Mucosa of stomach (tissue), 1 donor: ENCODE data around the gene ZNF576.
"Not testable (repeated sequence)": the region's sequence is repeated elsewhere in the genome, so short reads cannot be mapped to it uniquely, and the experiment has no call there.

Source experiments
- H3K27me3 ChIP-seq: one replicate; pipeline ENCODE4 v1.7.0; 2013; ENCODE audit warnings: mild to moderate bottlenecking, low read length; ENCODE audit not compliant: control insufficient read depth, insufficient read depth
- H3K36me3 ChIP-seq: one replicate; pipeline ENCODE4 v1.7.0; 2013; ENCODE audit warnings: low read length; ENCODE audit not compliant: control insufficient read depth, insufficient read depth
- H3K4me1 ChIP-seq: one replicate; pipeline ENCODE4 v1.7.0; 2013; ENCODE audit warnings: mild to moderate bottlenecking, low read length; ENCODE audit not compliant: control insufficient read depth, insufficient read depth
- H3K4me3 ChIP-seq: one replicate; pipeline ENCODE4 v1.7.0; 2013; ENCODE audit warnings: low read length
- H3K9ac ChIP-seq: one replicate; pipeline ENCODE4 v1.7.0; 2013; ENCODE audit warnings: mild to moderate bottlenecking, low read length, moderate library complexity
- H3K9me3 ChIP-seq: one replicate; pipeline ENCODE4 v1.7.0; 2013; ENCODE audit warnings: mild to moderate bottlenecking, low read length, moderate library complexity; ENCODE audit not compliant: control insufficient read depth
- donor health status: Pancreatic carcinoma.

Gene ZNF576

GRCh38 chr19:43594710-43595604 lies 1.4 kb upstream of the ZNF576 start:
- no peaks in the 10 kb centered on the region for H3K9me3 ChIP-seq
- peak overlapping the region; percentile 89 for H3K9ac ChIP-seq
- no peaks in the 10 kb centered on the region for H3K27me3 ChIP-seq
- peaks cover 22% of the 10 kb centered on the region for H3K4me1 ChIP-seq
- peak overlapping the region; percentile 72 for H3K4me3 ChIP-seq
- H3K36me3 ChIP-seq = no peaks in the 10 kb centered on the region

- Histone ChIP-seq H3K4me1 (peaks cover 22% of the 10 kb centered on the region), H3K9ac (peak overlapping the region; percentile 89), H3K27me3 (no peaks in the 10 kb centered on the region), H3K9me3 (no peaks in the 10 kb centered on the region), H3K4me3 (peak overlapping the region; percentile 72), H3K36me3 (no peaks in the 10 kb centered on the region)
These were observed 793 bp upstream of the ZNF576 start for GRCh38 chr19:43595605-43595998.

GRCh38 chr19:43596842-43597461 lies 557 bp downstream of the ZNF576 start:
- Histone ChIP-seq H3K36me3 (no peaks in the 10 kb centered on the region), H3K27me3 (no peaks in the 10 kb centered on the region), H3K4me1 (peaks cover 22% of the 10 kb centered on the region), H3K9me3 (no peaks in the 10 kb centered on the region), H3K9ac (peak overlapping the region; percentile 89), H3K4me3 (peak overlapping the region; percentile 70)

GRCh38 chr19:43597876-43598275 lies 1.5 kb downstream of the ZNF576 start:
- Histone ChIP-seq H3K9me3 (no peaks in the 10 kb centered on the region), H3K4me3 (no peak overlapping the region), H3K9ac (no peak overlapping the region), H3K27me3 (no peaks in the 10 kb centered on the region), H3K36me3 (no peaks in the 10 kb centered on the region), H3K4me1 (peaks cover 22% of the 10 kb centered on the region)

GRCh38 chr19:43598445-43599240 lies 2.2 kb downstream of the ZNF576 start:
- Histone ChIP-seq H3K36me3 (no peaks in the 10 kb centered on the region), H3K27me3 (no peaks in the 10 kb centered on the region), H3K4me1 (peaks cover 22% of the 10 kb centered on the region), H3K9me3 (no peaks in the 10 kb centered on the region), H3K4me3 (no peak overlapping the region), H3K9ac (no peak overlapping the region)

GRCh38 chr19:43599635-43600295 lies 3.4 kb downstream of the ZNF576 start:
- H3K9ac ChIP-seq = no peak overlapping the region
- H3K36me3 ChIP-seq = no peaks in the 10 kb centered on the region
- H3K4me3 ChIP-seq = no peak overlapping the region
- peaks cover 13% of the 10 kb centered on the region for H3K4me1 ChIP-seq
- H3K27me3 ChIP-seq = no peaks in the 10 kb centered on the region
- no peaks in the 10 kb centered on the region for H3K9me3 ChIP-seq

- H3K27me3 ChIP-seq, H3K9me3 ChIP-seq, H3K4me3 ChIP-seq, H3K9ac ChIP-seq, H3K36me3 ChIP-seq: not testable (repeated sequence)
- peaks cover 12% of the 10 kb centered on the region for H3K4me1 ChIP-seq
These were observed 3.9 kb downstream of the ZNF576 start for GRCh38 chr19:43600326-43600725.

- Histone ChIP-seq H3K27me3 (no peaks in the 10 kb centered on the region), H3K9ac (no peak overlapping the region), H3K4me1 (no peaks in the 10 kb centered on the region), H3K4me3 (no peak overlapping the region), H3K9me3 (no peaks in the 10 kb centered on the region), H3K36me3 (no peaks in the 10 kb centered on the region)
These were observed 9.6 kb downstream of the ZNF576 start for GRCh38 chr19:43605875-43606568.

GRCh38 chr19:43606569-43607229 lies 10.3 kb downstream of the ZNF576 start:
- H3K9me3 ChIP-seq = no peaks in the 10 kb centered on the region
- no peak overlapping the region for H3K4me3 ChIP-seq
- no peaks in the 10 kb centered on the region for H3K36me3 ChIP-seq
- no peaks in the 10 kb centered on the region for H3K4me1 ChIP-seq
- H3K27me3 ChIP-seq = no peaks in the 10 kb centered on the region
- no peak overlapping the region for H3K9ac ChIP-seq

- no peaks in the 10 kb centered on the region for H3K36me3 ChIP-seq
- no peaks in the 10 kb centered on the region for H3K27me3 ChIP-seq
- H3K9ac ChIP-seq = no peak overlapping the region
- no peaks in the 10 kb centered on the region for H3K4me1 ChIP-seq
- no peak overlapping the region for H3K4me3 ChIP-seq
- H3K9me3 ChIP-seq = no peaks in the 10 kb centered on the region
These were observed 11.1 kb downstream of the ZNF576 start for GRCh38 chr19:43607238-43608205.
